Endothelial cell of umbilical vein (primary cell): ENCODE measurements around the gene CDK6.

Experiments
- EZH2 ChIP-seq: IDR thresholded peaks from 2 replicates; pipeline ENCODE4 v1.6.1; 2012; ENCODE audit warnings: borderline replicate concordance, low read depth, mild to moderate bottlenecking, moderate library complexity, low read length, inconsistent platforms; ENCODE audit not compliant: severe bottlenecking
- JUN ChIP-seq: IDR thresholded peaks from 2 replicates; pipeline ENCODE4 v1.6.1; 2011; ENCODE audit warnings: borderline replicate concordance, low read depth; ENCODE audit not compliant: insufficient read length, insufficient read depth
- POLR2A ChIP-seq: IDR thresholded peaks from 2 replicates; pipeline ENCODE4 v1.6.1; 2012; ENCODE audit warnings: low read depth, mild to moderate bottlenecking, control low read depth, low read length
- POLR2AphosphoS5 ChIP-seq: IDR thresholded peaks from 2 replicates; pipeline ENCODE4 v1.6.1; 2012; ENCODE audit warnings: low read depth, mild to moderate bottlenecking, control low read depth, low read length, moderate library complexity; ENCODE audit not compliant: insufficient read depth
- TF ChIP-seq, protein P1 (sequence below), 2 donors: IDR thresholded peaks; 1 replicate in 1 of 2; 2 replicates in 1 of 2; pipeline ENCODE4 v1.5.1; 2011; ENCODE audit warnings: low read length in 2 of 2, mild to moderate bottlenecking in 2 of 2, moderate library complexity in 2 of 2, control low read depth in 1 of 2, inconsistent platforms in 1 of 2, low read depth in 1 of 2; ENCODE audit not compliant: insufficient read depth in 1 of 2; ENCODE audit errors: extremely low read depth in 1 of 2
- TF ChIP-seq, protein P2 (sequence below): IDR thresholded peaks from 2 replicates; pipeline ENCODE4 v1.6.1; 2011; ENCODE audit not compliant: insufficient read depth, insufficient read length

DNA sequence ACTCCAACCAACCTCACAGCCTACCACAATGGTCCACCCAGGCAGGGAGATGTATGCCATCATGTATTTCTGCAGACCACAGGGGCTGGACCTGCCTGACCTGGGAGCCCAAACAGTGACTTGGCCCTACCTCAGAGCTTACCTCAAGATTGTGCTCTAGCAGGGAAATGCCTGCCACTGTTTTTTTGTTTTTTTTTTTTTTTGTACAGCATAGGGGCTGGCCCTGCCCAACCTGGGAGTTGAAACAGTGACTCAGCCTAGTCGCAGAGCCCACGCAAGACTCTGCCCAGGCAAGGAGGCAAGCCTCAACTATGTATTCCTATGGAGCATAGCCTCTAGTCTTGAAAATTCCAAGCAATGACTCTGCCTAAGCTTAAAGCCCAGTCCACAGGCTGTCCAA lies 39.3 kb upstream of the CDK6 start:
- TF ChIP-seq, protein P1, sequence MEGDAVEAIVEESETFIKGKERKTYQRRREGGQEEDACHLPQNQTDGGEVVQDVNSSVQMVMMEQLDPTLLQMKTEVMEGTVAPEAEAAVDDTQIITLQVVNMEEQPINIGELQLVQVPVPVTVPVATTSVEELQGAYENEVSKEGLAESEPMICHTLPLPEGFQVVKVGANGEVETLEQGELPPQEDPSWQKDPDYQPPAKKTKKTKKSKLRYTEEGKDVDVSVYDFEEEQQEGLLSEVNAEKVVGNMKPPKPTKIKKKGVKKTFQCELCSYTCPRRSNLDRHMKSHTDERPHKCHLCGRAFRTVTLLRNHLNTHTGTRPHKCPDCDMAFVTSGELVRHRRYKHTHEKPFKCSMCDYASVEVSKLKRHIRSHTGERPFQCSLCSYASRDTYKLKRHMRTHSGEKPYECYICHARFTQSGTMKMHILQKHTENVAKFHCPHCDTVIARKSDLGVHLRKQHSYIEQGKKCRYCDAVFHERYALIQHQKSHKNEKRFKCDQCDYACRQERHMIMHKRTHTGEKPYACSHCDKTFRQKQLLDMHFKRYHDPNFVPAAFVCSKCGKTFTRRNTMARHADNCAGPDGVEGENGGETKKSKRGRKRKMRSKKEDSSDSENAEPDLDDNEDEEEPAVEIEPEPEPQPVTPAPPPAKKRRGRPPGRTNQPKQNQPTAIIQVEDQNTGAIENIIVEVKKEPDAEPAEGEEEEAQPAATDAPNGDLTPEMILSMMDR (IDR thresholded peaks at IDR 0.05; ENCODE audit: extremely low read depth in 1 of 2, insufficient read depth in 1 of 2, low read depth in 1 of 2, low read length in 2 of 2): no peak
- TF ChIP-seq POLR2A (no peak), JUN (no peak), POLR2AphosphoS5 (no peak), EZH2 (no peak)
- TF ChIP-seq, protein P2, sequence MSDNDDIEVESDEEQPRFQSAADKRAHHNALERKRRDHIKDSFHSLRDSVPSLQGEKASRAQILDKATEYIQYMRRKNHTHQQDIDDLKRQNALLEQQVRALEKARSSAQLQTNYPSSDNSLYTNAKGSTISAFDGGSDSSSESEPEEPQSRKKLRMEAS: no peak
